Measurements from ENCODE around the gene OR5AR1.

- TF ChIP-seq, protein P1, sequence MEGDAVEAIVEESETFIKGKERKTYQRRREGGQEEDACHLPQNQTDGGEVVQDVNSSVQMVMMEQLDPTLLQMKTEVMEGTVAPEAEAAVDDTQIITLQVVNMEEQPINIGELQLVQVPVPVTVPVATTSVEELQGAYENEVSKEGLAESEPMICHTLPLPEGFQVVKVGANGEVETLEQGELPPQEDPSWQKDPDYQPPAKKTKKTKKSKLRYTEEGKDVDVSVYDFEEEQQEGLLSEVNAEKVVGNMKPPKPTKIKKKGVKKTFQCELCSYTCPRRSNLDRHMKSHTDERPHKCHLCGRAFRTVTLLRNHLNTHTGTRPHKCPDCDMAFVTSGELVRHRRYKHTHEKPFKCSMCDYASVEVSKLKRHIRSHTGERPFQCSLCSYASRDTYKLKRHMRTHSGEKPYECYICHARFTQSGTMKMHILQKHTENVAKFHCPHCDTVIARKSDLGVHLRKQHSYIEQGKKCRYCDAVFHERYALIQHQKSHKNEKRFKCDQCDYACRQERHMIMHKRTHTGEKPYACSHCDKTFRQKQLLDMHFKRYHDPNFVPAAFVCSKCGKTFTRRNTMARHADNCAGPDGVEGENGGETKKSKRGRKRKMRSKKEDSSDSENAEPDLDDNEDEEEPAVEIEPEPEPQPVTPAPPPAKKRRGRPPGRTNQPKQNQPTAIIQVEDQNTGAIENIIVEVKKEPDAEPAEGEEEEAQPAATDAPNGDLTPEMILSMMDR (IDR thresholded peaks at IDR 0.05) = no peak
- no peak for TF ChIP-seq POLR2AphosphoS5 (IDR thresholded peaks at IDR 0.05; ENCODE audit: insufficient read depth in 1 of 2, low read depth in 1 of 2)
Observed at GRCh38 chr11:56706486-56706885, 43.0 kb downstream of the OR5AR1 start.

Measured in vagina (tissue), 2 donors.